ENCODE measurements around the gene CRHR1.

- no peak for TF ChIP-seq ZNF548 (tag by site-specific recombination; IDR thresholded peaks at IDR 0.05)
- TF ChIP-seq CTCF (tag by site-specific recombination; IDR thresholded peaks at IDR 0.05) = no peak
- TF ChIP-seq SP2 (tag by site-specific recombination; IDR thresholded peaks at IDR 0.05) = no peak
- TF ChIP-seq ZNF501 (tag by site-specific recombination; IDR thresholded peaks at IDR 0.05) = no peak
- TF ChIP-seq PATZ1 (tag by site-specific recombination; IDR thresholded peaks at IDR 0.05) = no peak
- no peak for TF ChIP-seq ZNF600 (tag by site-specific recombination; IDR thresholded peaks at IDR 0.05)
- TF ChIP-seq HOXA7 (CRISPR knock-in tag; IDR thresholded peaks at IDR 0.05; ENCODE audit: borderline replicate concordance) = no peak
- TF ChIP-seq ZNF707 (tag by site-specific recombination; IDR thresholded peaks at IDR 0.05) = no peak
These were observed 87.6 kb downstream of the CRHR1 start for GRCh38 chr17:45871718-45872117.
